ENCODE data around the gene SFTA2. TPM values are rescaled to one million over a fixed set of nuclear protein-coding genes. Genes with fewer than 3 reads are reported as not detected.

The SFTA2 gene
- total and polyA plus RNA-seq, 8 donors, result 2.8 to 94.7 (median 15.2) TPM; not detected in 3

DNA sequence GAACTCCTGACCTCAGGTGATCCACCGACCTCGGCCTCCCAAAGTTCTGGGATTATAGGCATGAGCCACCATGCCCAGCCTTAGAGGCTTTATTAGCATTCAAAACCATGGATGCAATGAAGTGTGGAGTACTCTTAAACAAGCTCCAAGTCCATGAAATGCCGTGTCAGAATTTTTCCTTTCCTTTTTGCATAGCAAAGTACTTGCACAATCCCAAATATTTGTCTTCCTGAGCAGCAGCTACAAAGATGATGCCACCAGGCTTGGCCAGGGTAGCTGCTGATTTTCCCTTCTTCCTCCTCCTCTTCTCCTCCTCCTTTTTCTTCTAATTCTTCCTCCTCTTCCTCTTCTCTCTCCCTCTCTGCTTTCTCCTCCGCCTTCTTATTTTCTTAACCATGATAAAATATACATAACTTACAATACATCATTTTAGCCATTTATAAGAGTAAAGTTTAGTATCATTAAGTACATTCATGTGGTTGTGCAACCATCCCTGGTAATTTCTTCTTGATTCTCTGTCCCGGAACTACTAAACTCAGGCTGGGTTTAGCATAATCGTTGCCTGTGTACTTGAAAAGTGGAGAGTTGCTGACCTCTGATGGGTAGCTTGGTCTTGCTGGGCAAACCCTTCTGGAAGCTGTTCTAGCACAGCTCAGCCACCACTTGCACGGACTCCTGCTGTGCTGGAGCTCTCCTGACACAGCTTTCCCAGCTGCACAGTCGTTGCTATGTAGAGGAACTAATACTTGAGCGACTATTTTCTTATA is 29.1 kb upstream of the SFTA2 start:
- TF ChIP-seq POLR2A (IDR thresholded peaks at IDR 0.05), result no peak
- TF ChIP-seq POLR2AphosphoS5 (IDR thresholded peaks at IDR 0.05), result no peak
- TF ChIP-seq EP300 (IDR thresholded peaks at IDR 0.05), result no peak
- TF ChIP-seq, protein P1, sequence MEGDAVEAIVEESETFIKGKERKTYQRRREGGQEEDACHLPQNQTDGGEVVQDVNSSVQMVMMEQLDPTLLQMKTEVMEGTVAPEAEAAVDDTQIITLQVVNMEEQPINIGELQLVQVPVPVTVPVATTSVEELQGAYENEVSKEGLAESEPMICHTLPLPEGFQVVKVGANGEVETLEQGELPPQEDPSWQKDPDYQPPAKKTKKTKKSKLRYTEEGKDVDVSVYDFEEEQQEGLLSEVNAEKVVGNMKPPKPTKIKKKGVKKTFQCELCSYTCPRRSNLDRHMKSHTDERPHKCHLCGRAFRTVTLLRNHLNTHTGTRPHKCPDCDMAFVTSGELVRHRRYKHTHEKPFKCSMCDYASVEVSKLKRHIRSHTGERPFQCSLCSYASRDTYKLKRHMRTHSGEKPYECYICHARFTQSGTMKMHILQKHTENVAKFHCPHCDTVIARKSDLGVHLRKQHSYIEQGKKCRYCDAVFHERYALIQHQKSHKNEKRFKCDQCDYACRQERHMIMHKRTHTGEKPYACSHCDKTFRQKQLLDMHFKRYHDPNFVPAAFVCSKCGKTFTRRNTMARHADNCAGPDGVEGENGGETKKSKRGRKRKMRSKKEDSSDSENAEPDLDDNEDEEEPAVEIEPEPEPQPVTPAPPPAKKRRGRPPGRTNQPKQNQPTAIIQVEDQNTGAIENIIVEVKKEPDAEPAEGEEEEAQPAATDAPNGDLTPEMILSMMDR (IDR thresholded peaks at IDR 0.05), result no peak
- Histone ChIP-seq H3K4me3 (no peak overlapping the region), H3K27ac (no peak overlapping the region), H3K27me3 (peaks cover 0 to 8% (median 0%) of the 10 kb centered on the region in 3 donors), H3K9me3 (no peaks in the 10 kb centered on the region), H3K36me3 (no peaks in the 10 kb centered on the region), H3K4me1 (peaks cover 0 to 9% (median 2%) of the 10 kb centered on the region in 4 donors)
- intact Hi-C loops (cut with DNase I; ENCODE audit: low total_unique reads), result no loop called here
- DNase-seq, result no peak
- WGBS, 5 donors, result 62 to 76% (median 69%) methylated on average over 9 of the region's 9 CpGs

DNA sequence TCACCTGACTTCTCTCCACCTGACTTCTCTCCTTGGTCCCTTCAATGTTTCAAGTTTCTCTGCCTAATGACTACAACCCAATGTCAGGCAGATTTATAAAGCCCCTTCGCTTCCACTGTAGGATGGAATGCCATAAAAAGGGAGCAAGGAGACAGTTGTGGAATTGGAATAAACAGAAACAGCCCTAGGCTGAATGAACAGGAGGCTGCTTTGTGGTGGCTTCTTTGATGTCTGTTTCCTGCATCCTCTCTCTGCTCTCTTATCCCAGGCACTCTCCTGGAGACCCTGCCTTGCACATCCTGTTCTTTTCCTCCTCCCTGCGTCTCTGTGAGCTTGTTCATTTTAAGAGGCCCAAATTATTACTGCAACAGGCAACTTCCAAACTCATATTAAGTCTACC is 25.7 kb upstream of the SFTA2 start:
- whole genome bisulfite sequencing, 5 donors, result 80 to 89% (median 86%) methylated on average over 2 of the region's 2 CpGs
- DNase-seq, result no peak
- Histone ChIP-seq H3K27me3 (peaks cover 0 to 29% (median 6%) of the 10 kb centered on the region in 3 donors), H3K27ac (no peak overlapping the region), H3K4me1 (peaks cover 3 to 24% (median 14%) of the 10 kb centered on the region in 4 donors), H3K36me3 (no peaks in the 10 kb centered on the region), H3K4me3 (no peak overlapping the region), H3K9me3 (no peaks in the 10 kb centered on the region)
- TF ChIP-seq, protein P1 (IDR thresholded peaks at IDR 0.05), result no peak
- TF ChIP-seq EP300 (IDR thresholded peaks at IDR 0.05), result no peak
- no peak for TF ChIP-seq POLR2A (IDR thresholded peaks at IDR 0.05)
- no peak for TF ChIP-seq POLR2AphosphoS5 (IDR thresholded peaks at IDR 0.05)
- intact Hi-C loops (cut with DNase I; ENCODE audit: low total_unique reads), result no loop called here

DNA sequence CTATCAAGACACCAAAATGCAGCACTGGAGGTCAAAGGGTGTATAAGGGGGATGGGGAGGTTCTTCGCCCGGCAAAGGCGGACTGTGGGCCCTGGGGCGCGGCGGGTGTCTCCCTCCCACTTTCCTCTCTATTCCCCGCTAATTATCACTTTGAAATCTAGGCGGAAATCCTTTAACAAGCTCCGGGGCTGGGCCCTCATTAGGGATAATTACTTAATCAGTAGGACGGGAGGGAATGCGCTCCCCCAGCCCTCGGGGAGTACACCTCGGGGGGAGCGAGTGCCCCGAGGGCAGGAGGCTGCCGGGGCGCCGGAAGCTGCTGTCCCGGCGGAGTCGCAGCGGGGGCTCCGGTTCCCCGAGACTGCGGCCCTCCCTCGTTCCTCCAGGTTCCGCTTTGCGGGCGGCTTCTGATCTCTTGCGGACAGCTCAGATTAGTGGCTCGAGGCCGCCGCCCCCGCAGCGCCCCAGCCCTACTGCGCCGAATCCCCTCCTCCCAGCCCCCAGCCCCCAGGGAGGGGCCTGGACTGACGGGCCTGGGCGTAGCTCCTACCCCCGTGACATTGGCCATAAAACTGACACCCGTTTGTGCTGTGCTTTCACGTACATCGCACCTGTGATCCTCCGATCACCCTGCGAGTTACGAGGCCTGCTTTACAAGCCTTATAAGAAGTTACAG is 23.5 kb upstream of the SFTA2 start:
- Histone ChIP-seq H3K9me3 (no peaks in the 10 kb centered on the region), H3K4me1 (peaks cover 3 to 18% (median 14%) of the 10 kb centered on the region in 4 donors), H3K36me3 (peaks cover 0 to 7% (median 0%) of the 10 kb centered on the region in 4 donors), H3K27ac (peak overlapping the region in 4 of 5 donors; percentile 33 to 69 (median 57)), H3K27me3 (peaks cover 0 to 29% (median 6%) of the 10 kb centered on the region in 3 donors), H3K4me3 (peak overlapping the region; percentile 41 to 51 (median 44))
- intact Hi-C loops (cut with DNase I; ENCODE audit: low total_unique reads), result no loop called here
- WGBS, 5 donors, result 4 to 17% (median 6%) methylated on average over 18 to 46 of the region's 46 CpGs
- TF ChIP-seq, protein P1 (IDR thresholded peaks at IDR 0.05), result no peak
- peak in 1 of 3 donors; percentile 4 for TF ChIP-seq POLR2AphosphoS5 (IDR thresholded peaks at IDR 0.05)
- no peak for TF ChIP-seq EP300 (IDR thresholded peaks at IDR 0.05)
- peak; percentile 66 to 80 for DNase-seq

DNA sequence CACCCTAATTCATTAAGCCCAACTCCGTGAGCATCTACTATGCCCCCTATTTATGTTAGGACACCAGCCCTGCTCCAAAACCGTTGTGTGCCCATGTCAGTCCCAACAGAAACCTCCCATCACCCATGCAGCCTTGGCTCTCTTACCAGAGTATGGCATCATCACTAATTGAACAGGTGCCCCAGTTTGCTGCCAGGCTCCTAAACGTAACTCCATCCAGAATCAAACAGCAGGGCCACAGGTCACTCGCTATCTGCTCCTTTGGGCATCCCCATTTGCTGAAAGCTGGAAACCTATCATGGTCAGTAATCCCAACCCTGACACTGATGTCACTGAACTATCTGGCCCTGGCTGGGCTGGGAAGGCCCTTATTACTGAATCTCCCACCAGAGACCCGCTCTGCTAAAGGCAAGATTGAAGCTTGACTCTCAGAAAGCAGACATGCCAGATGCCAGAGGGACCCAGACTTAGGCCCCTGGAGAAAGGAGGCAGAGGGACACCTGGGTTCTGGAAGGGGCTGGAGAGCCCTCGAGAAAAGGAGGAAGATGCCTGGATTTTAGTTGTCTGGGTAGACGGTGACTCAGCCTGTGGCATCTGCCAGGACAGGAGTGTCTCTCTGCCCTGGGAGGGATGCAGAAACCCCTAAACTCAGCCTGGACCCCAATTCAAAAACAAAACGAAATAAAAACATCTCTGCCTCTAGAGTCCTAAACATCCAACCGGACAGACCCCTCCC is 22.8 kb upstream of the SFTA2 start:
- no peaks in the 10 kb centered on the region for H3K9me3 ChIP-seq
- H3K4me3 ChIP-seq, result peak overlapping the region; percentile 41 to 51 (median 44)
- 57 to 75% (median 69%) methylated on average over 9 of the region's 9 CpGs for WGBS, 5 donors
- TF ChIP-seq EP300 (IDR thresholded peaks at IDR 0.05), result no peak
- no peak for TF ChIP-seq POLR2A (IDR thresholded peaks at IDR 0.05)
- no peak for TF ChIP-seq POLR2AphosphoS5 (IDR thresholded peaks at IDR 0.05)
- TF ChIP-seq, protein P1 (IDR thresholded peaks at IDR 0.05), result no peak
- DNase-seq, result peak in 1 of 2 donors; percentile 59
- H3K4me1 ChIP-seq, result peaks cover 3 to 18% (median 14%) of the 10 kb centered on the region in 4 donors
- peaks cover 0 to 29% (median 6%) of the 10 kb centered on the region in 3 donors for H3K27me3 ChIP-seq
- peak overlapping the region in 3 of 5 donors; percentile 46 to 69 (median 68) for H3K27ac ChIP-seq
- H3K36me3 ChIP-seq, result peaks cover 0 to 13% (median 0%) of the 10 kb centered on the region in 4 donors
- intact Hi-C loops (cut with DNase I; ENCODE audit: low total_unique reads), result no loop called here
